SK-N-SH (cell line): ENCODE results near the gene MEGF6. TPM values are rescaled to one million over a fixed set of nuclear protein-coding genes. Genes with fewer than 3 reads are reported as not detected.

Experiments
- CTCF ChIA-PET: fragments of 300-600, 350-600 bp; formaldehyde crosslinking; extraction: SDS; loops from one replicate; lab custom pipeline; 2021; lab: Yijun Ruan, JAX
- POLR2A ChIA-PET: fragments of 350-600 bp; sonication (Branson Sonifier 250); formaldehyde crosslinking; extraction: SDS; loops from one replicate; lab custom pipeline; 2020; ENCODE audit warnings: antibody characterized with exemption, inconsistent platforms; lab: Yijun Ruan, JAX
- DNase-seq: peaks from one replicate; pipeline ENCODE4 v3.0.0; 2012
- H2AFZ ChIP-seq: fragments of 200-600 bp; sonication (generic); 2 replicates; pipeline ENCODE4 v1.8.1; 2016; ENCODE audit warnings: antibody characterized with exemption, mild to moderate bottlenecking, low read depth
- H3F3A ChIP-seq: fragments of 200-600 bp; sonication (generic); replicated peaks from 2 replicates; pipeline ENCODE3; 2016; ENCODE audit warnings: antibody characterized with exemption, mild to moderate bottlenecking; ENCODE audit not compliant: insufficient read depth
- H3K27ac ChIP-seq, 2 experiments: fragments of 200-500 bp in 1 of 2; fragments of 200-600 bp in 1 of 2; sonication (Bioruptor generic) in 1 of 2; sonication (generic), shearing (Covaris generic) in 1 of 2; 2 replicates each; pipeline versions ENCODE4 v1.5.1 to v1.6.1; 2014 to 2016; ENCODE audit warnings: low read depth in 2 of 2, inconsistent platforms in 1 of 2, low read length in 1 of 2, mild to moderate bottlenecking in 1 of 2, mixed read lengths in 1 of 2
- H3K27me3 ChIP-seq: fragments of 200-600 bp; sonication (generic), shearing (Covaris generic); 2 replicates; pipeline ENCODE4 v1.6.1; 2016; ENCODE audit warnings: mixed run types; ENCODE audit not compliant: insufficient read depth
- H3K36me3 ChIP-seq, 2 experiments: fragments of 200-500 bp in 1 of 2; fragments of 200-600 bp in 1 of 2; sonication (Bioruptor generic) in 1 of 2; sonication (generic) in 1 of 2; replicated peaks in 1 of 2; 2 replicates each; pipeline versions ENCODE3 to v1.5.1; 2014 to 2016; ENCODE audit warnings: low read length in 1 of 2, mild to moderate bottlenecking in 1 of 2; ENCODE audit not compliant: insufficient read depth in 2 of 2, control insufficient read depth in 1 of 2
- H3K4me1 ChIP-seq, 2 experiments: fragments of 200-500 bp in 1 of 2; fragments of 200-600 bp in 1 of 2; sonication (Bioruptor generic) in 1 of 2; sonication (generic), shearing (Covaris generic) in 1 of 2; 2 replicates each; pipeline versions ENCODE4 v1.5.1 to v1.6.1; 2014 to 2016; ENCODE audit warnings: low read depth in 1 of 2, low read length in 1 of 2, mixed run types in 1 of 2; ENCODE audit not compliant: insufficient read depth in 2 of 2, control insufficient read depth in 1 of 2
- H3K4me2 ChIP-seq: fragments of 200-600 bp; sonication (generic), shearing (Covaris generic); 2 replicates; pipeline ENCODE4 v1.6.1; 2017; ENCODE audit warnings: mixed run types
- H3K4me3 ChIP-seq, 2 experiments: fragments of 200-500 bp in 1 of 2; fragments of 200-600 bp in 1 of 2; sonication (Bioruptor generic) in 1 of 2; sonication (generic), shearing (Covaris generic) in 1 of 2; 2 replicates each; pipeline versions ENCODE4 v1.5.1 to v1.8.1; 2014 to 2016; ENCODE audit warnings: low read depth in 2 of 2, inconsistent platforms in 1 of 2, low read length in 1 of 2, mild to moderate bottlenecking in 1 of 2, mixed read lengths in 1 of 2, moderate library complexity in 1 of 2
- H3K79me2 ChIP-seq: fragments of 200-600 bp; sonication (generic); 2 replicates; pipeline ENCODE4 v1.8.1; 2017; ENCODE audit warnings: mild to moderate bottlenecking; ENCODE audit not compliant: insufficient read depth
- H3K9ac ChIP-seq: fragments of 200-600 bp; sonication (generic); 2 replicates; pipeline ENCODE4 v1.6.1; 2017; ENCODE audit warnings: mixed run types
- H3K9me2 ChIP-seq: fragments of 200-600 bp; sonication (generic); 2 replicates; pipeline ENCODE4 v1.6.1; 2017; ENCODE audit warnings: mixed run types
- H3K9me3 ChIP-seq: fragments of 200-600 bp; sonication (generic); 2 replicates; pipeline ENCODE4 v1.6.1; 2017; ENCODE audit warnings: mixed run types, mild to moderate bottlenecking, moderate library complexity
- H4K20me1 ChIP-seq: fragments of 200-600 bp; sonication (generic); 2 replicates; pipeline ENCODE4 v1.6.1; 2017; ENCODE audit warnings: mild to moderate bottlenecking, mixed run types; ENCODE audit not compliant: insufficient read depth
- EP300 ChIP-seq, 2 experiments: IDR thresholded peaks; 2 replicates each; pipeline versions ENCODE4 v1.4.0 to v1.6.1; 2012; ENCODE audit warnings: borderline replicate concordance in 1 of 2, low read depth in 1 of 2, low read length in 1 of 2
- EZH2phosphoT487 ChIP-seq: fragments of 200-600 bp; sonication (generic); IDR thresholded peaks from 2 replicates; pipeline ENCODE4 v1.6.1; 2017; ENCODE audit warnings: low read depth, mixed run types, mild to moderate bottlenecking, antibody characterized with exemption, moderate library complexity, borderline replicate concordance
- FOSL2 ChIP-seq: IDR thresholded peaks from 2 replicates; pipeline ENCODE4 v1.4.0; 2012; ENCODE audit warnings: low read depth, mild to moderate bottlenecking, moderate library complexity, borderline replicate concordance
- FOXM1 ChIP-seq: IDR thresholded peaks from 2 replicates; pipeline ENCODE4 v1.4.0; 2012; ENCODE audit warnings: low read depth, mild to moderate bottlenecking
- MEF2A ChIP-seq: IDR thresholded peaks from 2 replicates; pipeline ENCODE4 v1.4.0; 2012; ENCODE audit warnings: low read depth, borderline replicate concordance
- RCOR1 ChIP-seq: fragments of 150-350 bp; IDR thresholded peaks from 2 replicates; pipeline ENCODE4 v1.6.1; 2017; ENCODE audit warnings: antibody characterized with exemption, low read length
- RXRA ChIP-seq: IDR thresholded peaks from 2 replicates; pipeline ENCODE4 v1.4.0; 2012; ENCODE audit warnings: low read depth, mild to moderate bottlenecking, borderline replicate concordance
- SMC3 ChIP-seq: IDR thresholded peaks from 2 replicates; pipeline ENCODE4 v1.6.1; 2012; ENCODE audit warnings: low read depth, low read length, improper control_type of control experiment
- USF2 ChIP-seq: fragments of 150-350 bp; IDR thresholded peaks from 2 replicates; pipeline ENCODE4 v1.6.1; 2017; ENCODE audit warnings: antibody characterized with exemption, low read length, low read depth, borderline replicate concordance
- YY1 ChIP-seq: IDR thresholded peaks from 2 replicates; pipeline ENCODE4 v1.4.0; 2012; ENCODE audit warnings: low read depth, mild to moderate bottlenecking
- WGBS: methylation state at CpG from one replicate; pipeline ENCODE4 v1.1.6; 2017; ENCODE audit warnings: low lambda C conversion rate; 5-methylcytosine and 5-hydroxymethylcytosine counted together
- polyA plus RNA-seq, 3 experiments: library from polyadenylated mRNA; depleted of rRNA; stranded (reverse); fragments of >200 nt; gene quantifications; 2 replicates each; pipeline ENCODE4 v1.2.3, GENCODE V29; 2012
- TF ChIP-seq, protein P1 (sequence below): fragments of 200-600 bp; sonication (generic); IDR thresholded peaks from 2 replicates; pipeline ENCODE4 v1.6.1; 2017; ENCODE audit warnings: antibody characterized with exemption, mild to moderate bottlenecking, moderate library complexity
- TF ChIP-seq, protein P2 (sequence below): IDR thresholded peaks from 2 replicates; pipeline ENCODE4 v1.6.1; 2012; ENCODE audit warnings: mild to moderate bottlenecking, low read depth, low read length, moderate library complexity

The MEGF6 gene
- polyA plus RNA-seq, 1 of the 3 experiments (the other 2 are of a cell fraction): 7.6 TPM

GRCh38 chr1:3588395-3588794, 22.9 kb downstream of the MEGF6 start:
- 90% methylated on average over 2 of the region's 5 CpGs for WGBS
- Histone ChIP-seq H3K36me3 (no peaks in the 10 kb centered on the region), H3K4me1 (peaks cover 0 to 12% of the 10 kb centered on the region in 2 experiments; a peak in 1 of 4 replicates), H3K4me3 (no peak overlapping the region), H3F3A (no peaks in the 10 kb centered on the region), H3K27ac (no peak overlapping the region), H3K79me2 (no peaks in the 10 kb centered on the region), H2AFZ (no peak overlapping the region), H3K4me2 (no peak overlapping the region), H3K9me2 (no peaks in the 10 kb centered on the region), H4K20me1 (no peaks in the 10 kb centered on the region), H3K9me3 (no peaks in the 10 kb centered on the region), H3K9ac (no peak overlapping the region)
- ChIA-PET POLR2A (no interaction called here), CTCF (interaction anchor here (0.6 to 3.4 kb wide), 9 partner anchors 10 to 40 kb away, joined by 3 to 23 read pairs (median 4); partner anchors contain the start of gene MEGF6)
- no peak for DNase-seq
- TF ChIP-seq, protein P1, sequence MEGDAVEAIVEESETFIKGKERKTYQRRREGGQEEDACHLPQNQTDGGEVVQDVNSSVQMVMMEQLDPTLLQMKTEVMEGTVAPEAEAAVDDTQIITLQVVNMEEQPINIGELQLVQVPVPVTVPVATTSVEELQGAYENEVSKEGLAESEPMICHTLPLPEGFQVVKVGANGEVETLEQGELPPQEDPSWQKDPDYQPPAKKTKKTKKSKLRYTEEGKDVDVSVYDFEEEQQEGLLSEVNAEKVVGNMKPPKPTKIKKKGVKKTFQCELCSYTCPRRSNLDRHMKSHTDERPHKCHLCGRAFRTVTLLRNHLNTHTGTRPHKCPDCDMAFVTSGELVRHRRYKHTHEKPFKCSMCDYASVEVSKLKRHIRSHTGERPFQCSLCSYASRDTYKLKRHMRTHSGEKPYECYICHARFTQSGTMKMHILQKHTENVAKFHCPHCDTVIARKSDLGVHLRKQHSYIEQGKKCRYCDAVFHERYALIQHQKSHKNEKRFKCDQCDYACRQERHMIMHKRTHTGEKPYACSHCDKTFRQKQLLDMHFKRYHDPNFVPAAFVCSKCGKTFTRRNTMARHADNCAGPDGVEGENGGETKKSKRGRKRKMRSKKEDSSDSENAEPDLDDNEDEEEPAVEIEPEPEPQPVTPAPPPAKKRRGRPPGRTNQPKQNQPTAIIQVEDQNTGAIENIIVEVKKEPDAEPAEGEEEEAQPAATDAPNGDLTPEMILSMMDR: no peak
- no peak for TF ChIP-seq SMC3
- TF ChIP-seq MEF2A: no peak
- TF ChIP-seq RCOR1: no peak
- no peak for TF ChIP-seq FOXM1
- TF ChIP-seq USF2: no peak
- no peak for TF ChIP-seq YY1
- TF ChIP-seq EP300 (IDR thresholded peaks at IDR 0.05; ENCODE audit: borderline replicate concordance in 1 of 2, low read depth in 1 of 2, low read length in 1 of 2): no peak
- no peak for TF ChIP-seq EZH2phosphoT487
- TF ChIP-seq, protein P2, sequence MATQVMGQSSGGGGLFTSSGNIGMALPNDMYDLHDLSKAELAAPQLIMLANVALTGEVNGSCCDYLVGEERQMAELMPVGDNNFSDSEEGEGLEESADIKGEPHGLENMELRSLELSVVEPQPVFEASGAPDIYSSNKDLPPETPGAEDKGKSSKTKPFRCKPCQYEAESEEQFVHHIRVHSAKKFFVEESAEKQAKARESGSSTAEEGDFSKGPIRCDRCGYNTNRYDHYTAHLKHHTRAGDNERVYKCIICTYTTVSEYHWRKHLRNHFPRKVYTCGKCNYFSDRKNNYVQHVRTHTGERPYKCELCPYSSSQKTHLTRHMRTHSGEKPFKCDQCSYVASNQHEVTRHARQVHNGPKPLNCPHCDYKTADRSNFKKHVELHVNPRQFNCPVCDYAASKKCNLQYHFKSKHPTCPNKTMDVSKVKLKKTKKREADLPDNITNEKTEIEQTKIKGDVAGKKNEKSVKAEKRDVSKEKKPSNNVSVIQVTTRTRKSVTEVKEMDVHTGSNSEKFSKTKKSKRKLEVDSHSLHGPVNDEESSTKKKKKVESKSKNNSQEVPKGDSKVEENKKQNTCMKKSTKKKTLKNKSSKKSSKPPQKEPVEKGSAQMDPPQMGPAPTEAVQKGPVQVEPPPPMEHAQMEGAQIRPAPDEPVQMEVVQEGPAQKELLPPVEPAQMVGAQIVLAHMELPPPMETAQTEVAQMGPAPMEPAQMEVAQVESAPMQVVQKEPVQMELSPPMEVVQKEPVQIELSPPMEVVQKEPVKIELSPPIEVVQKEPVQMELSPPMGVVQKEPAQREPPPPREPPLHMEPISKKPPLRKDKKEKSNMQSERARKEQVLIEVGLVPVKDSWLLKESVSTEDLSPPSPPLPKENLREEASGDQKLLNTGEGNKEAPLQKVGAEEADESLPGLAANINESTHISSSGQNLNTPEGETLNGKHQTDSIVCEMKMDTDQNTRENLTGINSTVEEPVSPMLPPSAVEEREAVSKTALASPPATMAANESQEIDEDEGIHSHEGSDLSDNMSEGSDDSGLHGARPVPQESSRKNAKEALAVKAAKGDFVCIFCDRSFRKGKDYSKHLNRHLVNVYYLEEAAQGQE: no peak
- TF ChIP-seq RXRA: no peak
- TF ChIP-seq FOSL2: no peak
- TF ChIP-seq, all 33 proteins: peak for 0
- H3K27me3 ChIP-seq: no peaks in the 10 kb centered on the region
